Stomach (tissue), 4 donors: ENCODE measurements around the gene GRIA4.

Experiments
- POLR2A ChIP-seq, 4 donors: fragments of 450-650 bp; IDR thresholded peaks; one replicate each; pipeline ENCODE4 v1.6.1; 2016; ENCODE audit warnings: antibody characterized with exemption in 4 of 4, control low read depth in 2 of 4, mild to moderate bottlenecking in 1 of 4, moderate library complexity in 1 of 4
- TF ChIP-seq, protein P1 (sequence below), 7 experiments: fragments of 450-650 bp in 4 of 7; fragments of 200-600 bp in 3 of 7; sonication (generic) in 3 of 7; IDR thresholded peaks; one replicate each; pipeline ENCODE4 v1.5.1; 2016 to 2019; ENCODE audit warnings: antibody characterized with exemption in 7 of 7, control low read depth in 2 of 7, mild to moderate bottlenecking in 1 of 7

DNA sequence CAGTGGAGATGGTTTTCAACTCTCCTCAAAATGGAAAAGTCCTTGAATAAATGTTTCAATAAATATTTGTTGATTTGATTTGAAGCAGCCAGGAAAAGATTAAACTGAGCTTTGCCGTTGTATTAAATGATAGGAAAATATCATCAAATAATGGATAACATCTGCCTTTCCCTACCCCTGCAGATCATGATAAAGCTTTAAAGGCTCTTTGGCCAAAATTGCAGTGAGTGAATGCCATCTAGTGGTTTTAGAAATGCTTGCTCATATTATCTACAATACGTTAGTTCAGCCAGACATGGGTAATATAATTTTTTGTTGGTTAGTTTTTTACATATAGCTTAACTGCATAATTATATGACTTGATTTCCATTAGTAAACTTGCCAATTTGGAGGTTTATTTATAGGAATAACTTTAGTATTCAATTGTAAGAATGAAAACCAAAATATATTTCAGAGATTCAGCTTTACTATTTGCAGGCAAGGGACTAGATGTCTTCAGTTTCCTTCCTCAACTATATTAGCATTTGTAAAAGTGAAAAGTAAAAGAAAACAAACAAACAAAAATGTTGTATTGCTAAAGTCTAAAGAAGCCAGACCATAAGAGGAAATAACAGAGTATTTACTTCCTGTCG lies 253.0 kb downstream of the GRIA4 start:
- TF ChIP-seq, protein P1, sequence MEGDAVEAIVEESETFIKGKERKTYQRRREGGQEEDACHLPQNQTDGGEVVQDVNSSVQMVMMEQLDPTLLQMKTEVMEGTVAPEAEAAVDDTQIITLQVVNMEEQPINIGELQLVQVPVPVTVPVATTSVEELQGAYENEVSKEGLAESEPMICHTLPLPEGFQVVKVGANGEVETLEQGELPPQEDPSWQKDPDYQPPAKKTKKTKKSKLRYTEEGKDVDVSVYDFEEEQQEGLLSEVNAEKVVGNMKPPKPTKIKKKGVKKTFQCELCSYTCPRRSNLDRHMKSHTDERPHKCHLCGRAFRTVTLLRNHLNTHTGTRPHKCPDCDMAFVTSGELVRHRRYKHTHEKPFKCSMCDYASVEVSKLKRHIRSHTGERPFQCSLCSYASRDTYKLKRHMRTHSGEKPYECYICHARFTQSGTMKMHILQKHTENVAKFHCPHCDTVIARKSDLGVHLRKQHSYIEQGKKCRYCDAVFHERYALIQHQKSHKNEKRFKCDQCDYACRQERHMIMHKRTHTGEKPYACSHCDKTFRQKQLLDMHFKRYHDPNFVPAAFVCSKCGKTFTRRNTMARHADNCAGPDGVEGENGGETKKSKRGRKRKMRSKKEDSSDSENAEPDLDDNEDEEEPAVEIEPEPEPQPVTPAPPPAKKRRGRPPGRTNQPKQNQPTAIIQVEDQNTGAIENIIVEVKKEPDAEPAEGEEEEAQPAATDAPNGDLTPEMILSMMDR (IDR thresholded peaks at IDR 0.05), result peak in 4 of 7 experiments; percentile 23 to 53 (median 40)
- TF ChIP-seq POLR2A (IDR thresholded peaks at IDR 0.05), result no peak
